Motor neuron (in vitro differentiated cells): ENCODE results near the gene HARBI1. TPM values are rescaled to one million over a fixed set of nuclear protein-coding genes. Genes with fewer than 3 reads are reported as not detected.

ENCODE experiments used
- ATAC-seq, 8 experiments: fragments of 200-7000 bp; cut with Tn5 transposase; replicated peaks in 6 of 8; 2 replicates each; pipeline ENCODE4 v1.8.0; 2021; ENCODE audit warnings: mild to moderate bottlenecking in 8 of 8, moderate library complexity in 8 of 8
- H3K27ac ChIP-seq, 2 donors: fragments of 250-450 bp; sonication (Bioruptor Pico); 2 replicates each; pipeline ENCODE4 v1.9.0; 2021; ENCODE audit warnings: antibody characterized with exemption in 2 of 2, mild to moderate bottlenecking in 2 of 2, moderate library complexity in 1 of 2
- H3K4me1 ChIP-seq, 2 donors: fragments of 250-450 bp; sonication (Bioruptor Pico); replicated peaks in 1 of 2; 2 replicates each; pipeline ENCODE4 v1.6.1; 2021; ENCODE audit warnings: antibody characterized with exemption in 2 of 2, mild to moderate bottlenecking in 2 of 2, moderate library complexity in 1 of 2
- H3K4me3 ChIP-seq, 5 donors: fragments of 250-450 bp; sonication (Bioruptor Pico); 2 replicates each; pipeline ENCODE4 v1.9.0; 2021; ENCODE audit warnings: antibody characterized with exemption in 5 of 5, mild to moderate bottlenecking in 5 of 5, moderate library complexity in 4 of 5
- WGBS, 10 experiments: fragments of 450-650 bp; shearing (Covaris generic); methylation state at CpG; one replicate each; pipeline ENCODE4 v1.0.0; 2022; 5-methylcytosine and 5-hydroxymethylcytosine counted together
- in situ Hi-C, 9 experiments: fragments of 400-800 bp; cut with MboI; loops; one replicate each; pipeline ENCODE4 v1.15.0; 2021; ENCODE audit warnings: low sequenced_read_pairs in 9 of 9, low pct_unique_long_range_greater_than_20kb in 2 of 9; ENCODE audit not compliant: unreplicated experiment in 9 of 9
- total RNA-seq, 8 experiments: library from RNA; unstranded; fragments of 300-600 nt; gene quantifications; 2 replicates each; pipeline versions ENCODE4 v1.2.3 to v1.2.4, GENCODE V29; 2022

HARBI1 gene
- total RNA-seq: 1 to 10 TPM; 3.9 to 9.8 (median 7.7) TPM

- 0 to 1% (median 0%) methylated on average over 3 to 30 of the region's 72 CpGs; no CpG with 5 or more reads in 5 of the 10 experiments for WGBS, 10 experiments
- Histone ChIP-seq H3K27ac (peak within 1 kb of the TSS; percentile 99), H3K4me3 (peak within 1 kb of the TSS; percentile 83 to 98 (median 93)), H3K4me1 (peaks cover 20 to 38% of the 10 kb centered on the region in 2 donors)
- in situ Hi-C loops: no loop called here
- peak; percentile 84 to 97 (median 95) for ATAC-seq
Measured at GRCh38 chr11:46617134-46617971, at the start of gene HARBI1, which contains the start of gene ATG13. Gene HARBI1, minus strand, starts transcription at chr11:46617227. Its CDS starts 990 bp downstream, at chr11:46616237. Gene ATG13, plus strand, starts transcription at chr11:46617553. Its CDS starts 26,739 bp downstream, at chr11:46644292.

- H3K4me1 ChIP-seq: no peaks in the 10 kb centered on the region
- H3K4me3 ChIP-seq: no peak overlapping the region
- 42 to 83% (median 53%) methylated on average over 1 to 5 of the region's 5 CpGs; no CpG with 5 or more reads in 1 of the 10 experiments for WGBS, 10 experiments
- H3K27ac ChIP-seq: no peak overlapping the region
- in situ Hi-C loops: no loop called here
- ATAC-seq: peak in 2 of 8 experiments; percentile 79 to 90
Measured at GRCh38 chr11:46666516-46666915, 49.5 kb upstream of the HARBI1 start.

- Histone ChIP-seq H3K27ac (no peak overlapping the region), H3K4me1 (no peaks in the 10 kb centered on the region), H3K4me3 (no peak overlapping the region)
- ATAC-seq: no peak
- 67 to 100% (median 100%) methylated on average over 1 of the region's 1 CpG; no CpG with 5 or more reads in 5 of the 10 experiments for WGBS, 10 experiments
- in situ Hi-C loops: no loop called here
Measured at GRCh38 chr11:46665356-46665755, 48.3 kb upstream of the HARBI1 start.

GRCh38 chr11:46664612-46665011 lies 47.6 kb upstream of the HARBI1 start:
- 50 to 100% (median 92%) methylated on average over 1 to 4 of the region's 6 CpGs; no CpG with 5 or more reads in 1 of the 10 experiments for WGBS, 10 experiments
- no peak overlapping the region for H3K27ac ChIP-seq
- in situ Hi-C loops: no loop called here

GRCh38 chr11:46663277-46663940 lies 46.4 kb upstream of the HARBI1 start:
- no peak for ATAC-seq
- Histone ChIP-seq H3K4me1 (no peaks in the 10 kb centered on the region), H3K27ac (no peak overlapping the region), H3K4me3 (no peak overlapping the region)
- in situ Hi-C loops: no loop called here
- 61 to 100% (median 88%) methylated on average over 1 to 4 of the region's 4 CpGs; no CpG with 5 or more reads in 4 of the 10 experiments for WGBS, 10 experiments

More at GRCh38 chr11:46664612-46665011, 47.6 kb upstream of the HARBI1 start:
- no peak for ATAC-seq
- H3K4me1 ChIP-seq: no peaks in the 10 kb centered on the region
- no peak overlapping the region for H3K4me3 ChIP-seq

GRCh38 chr11:46662366-46662765 lies 45.3 kb upstream of the HARBI1 start:
- no peaks in the 10 kb centered on the region for H3K4me1 ChIP-seq
- in situ Hi-C loops: no loop called here
- H3K4me3 ChIP-seq: no peak overlapping the region
- no peak for ATAC-seq
- H3K27ac ChIP-seq: no peak overlapping the region

- no peak for ATAC-seq
- no peak overlapping the region for H3K4me3 ChIP-seq
- H3K27ac ChIP-seq: no peak overlapping the region
- no peaks in the 10 kb centered on the region for H3K4me1 ChIP-seq
- in situ Hi-C loops: no loop called here
Measured at GRCh38 chr11:46661836-46662235, 44.8 kb upstream of the HARBI1 start.

- Histone ChIP-seq H3K4me3 (no peak overlapping the region), H3K27ac (no peak overlapping the region), H3K4me1 (no peaks in the 10 kb centered on the region)
- in situ Hi-C loops: no loop called here
- ATAC-seq: no peak
- WGBS, 10 experiments: 57 to 100% (median 80%) methylated on average over 1 of the region's 1 CpG; no CpG with 5 or more reads in 5 of the 10 experiments
Measured at GRCh38 chr11:46659908-46660307, 42.9 kb upstream of the HARBI1 start.

GRCh38 chr11:46658259-46658658 lies 41.2 kb upstream of the HARBI1 start:
- no peak overlapping the region for H3K27ac ChIP-seq
- H3K4me1 ChIP-seq: no peaks in the 10 kb centered on the region
- peak in 2 of 8 experiments; percentile 38 for ATAC-seq
- in situ Hi-C loops: no loop called here
- H3K4me3 ChIP-seq: no peak overlapping the region
- 53 to 100% (median 96%) methylated on average over 1 to 4 of the region's 4 CpGs; no CpG with 5 or more reads in 3 of the 10 experiments for WGBS, 10 experiments

- H3K27ac ChIP-seq: no peak overlapping the region
- in situ Hi-C loops: no loop called here
- no peaks in the 10 kb centered on the region for H3K4me1 ChIP-seq
Measured at GRCh38 chr11:46657186-46657585, 40.2 kb upstream of the HARBI1 start.

GRCh38 chr11:46655631-46656030 lies 38.6 kb upstream of the HARBI1 start:
- no peak for ATAC-seq
- in situ Hi-C loops: no loop called here
- Histone ChIP-seq H3K27ac (no peak overlapping the region), H3K4me3 (no peak overlapping the region), H3K4me1 (no peaks in the 10 kb centered on the region)
- WGBS, 10 experiments: 60 to 100% (median 97%) methylated on average over 1 to 3 of the region's 4 CpGs; no CpG with 5 or more reads in 3 of the 10 experiments

More at GRCh38 chr11:46657186-46657585, 40.2 kb upstream of the HARBI1 start:
- no peak for ATAC-seq
- 70 to 100% (median 85%) methylated on average over 1 to 3 of the region's 3 CpGs; no CpG with 5 or more reads in 4 of the 10 experiments for WGBS, 10 experiments
- no peak overlapping the region for H3K4me3 ChIP-seq

GRCh38 chr11:46649180-46649738 lies 32.2 kb upstream of the HARBI1 start:
- in situ Hi-C loops: no loop called here
- WGBS, 10 experiments: 13 to 100% (median 79%) methylated on average over 1 to 2 of the region's 2 CpGs; no CpG with 5 or more reads in 1 of the 10 experiments
- Histone ChIP-seq H3K4me3 (no peak overlapping the region), H3K27ac (no peak overlapping the region), H3K4me1 (no peaks in the 10 kb centered on the region)
- ATAC-seq: peak in 5 of 8 experiments; percentile 33 to 98 (median 85)

- Histone ChIP-seq H3K4me3 (no peak overlapping the region), H3K4me1 (no peaks in the 10 kb centered on the region), H3K27ac (no peak overlapping the region)
- in situ Hi-C loops: no loop called here
- no peak for ATAC-seq
Measured at GRCh38 chr11:46643986-46644385, 27.0 kb upstream of the HARBI1 start.
